BLaER1 (cell line): ENCODE results near the gene COX6B1.
"Not testable (repeated sequence)": the region's sequence is repeated elsewhere in the genome, so short reads cannot be mapped to it uniquely, and the experiment has no call there.

Source experiments
- H3K27ac ChIP-seq: shearing (Covaris generic); formaldehyde crosslinking; 2 replicates; pipeline ENCODE4 v1.8.1; 2022
- H3K27me3 ChIP-seq: shearing (Covaris generic); formaldehyde crosslinking; 2 replicates; pipeline ENCODE4 v1.8.1; 2022
- H3K36me3 ChIP-seq: shearing (Covaris generic); formaldehyde crosslinking; 2 replicates; pipeline ENCODE4 v1.8.1; 2022
- H3K4me1 ChIP-seq: shearing (Covaris generic); formaldehyde crosslinking; 2 replicates; pipeline ENCODE4 v1.8.1; 2022
- H3K4me2 ChIP-seq: shearing (Covaris generic); formaldehyde crosslinking; 2 replicates; pipeline ENCODE4 v1.8.1; 2022
- H3K4me3 ChIP-seq: shearing (Covaris generic); formaldehyde crosslinking; 2 replicates; pipeline ENCODE4 v1.8.1; 2022
- H3K9ac ChIP-seq: shearing (Covaris generic); formaldehyde crosslinking; 2 replicates; pipeline ENCODE4 v1.8.1; 2022
- H3K9me3 ChIP-seq: shearing (Covaris generic); formaldehyde crosslinking; 2 replicates; pipeline ENCODE4 v1.8.1; 2022
- H4K20me1 ChIP-seq: shearing (Covaris generic); formaldehyde crosslinking; 2 replicates; pipeline ENCODE4 v1.8.1; 2022
- Cebpa-rat ChIP-seq: shearing (Covaris generic); IDR thresholded peaks from 2 replicates; pipeline ENCODE4 v1.8.1; 2022

COX6B1 gene

GRCh38 chr19:35648017-35648961, at the start of gene COX6B1:
COX6B1 (plus strand) TSS chr19:35648323; CDS start chr19:35651244, 2,921 bp downstream.
- Histone ChIP-seq H3K4me1 (peaks cover 57% of the 10 kb centered on the region), H4K20me1 (peaks cover 29% of the 10 kb centered on the region), H3K36me3 (peaks cover 31% of the 10 kb centered on the region), H3K4me2 (peak within 1 kb of the TSS; percentile 96), H3K9ac (peak within 1 kb of the TSS; percentile 91), H3K4me3 (peak within 1 kb of the TSS; percentile 87), H3K27ac (peak within 1 kb of the TSS; percentile 82), H3K9me3 (no peaks in the 10 kb centered on the region), H3K27me3 (no peaks in the 10 kb centered on the region)
- no peak for TF ChIP-seq Cebpa-rat

- Histone ChIP-seq H3K27me3 (no peaks in the 10 kb centered on the region), H3K9me3 (peaks cover 12% of the 10 kb centered on the region), H3K4me3 (no peak overlapping the region), H3K27ac (no peak overlapping the region), H3K4me2 (no peak overlapping the region), H3K9ac (no peak overlapping the region), H3K36me3 (no peaks in the 10 kb centered on the region), H3K4me1 (no peaks in the 10 kb centered on the region), H4K20me1 (no peaks in the 10 kb centered on the region)
- TF ChIP-seq Cebpa-rat: no peak
Measured at GRCh38 chr19:35601971-35602370, 46.2 kb upstream of the COX6B1 start.

GRCh38 chr19:35604436-35604835, 43.7 kb upstream of the COX6B1 start:
- peaks cover 31% of the 10 kb centered on the region for H3K9me3 ChIP-seq
- not testable (repeated sequence) for H3K4me3 ChIP-seq, H3K4me2 ChIP-seq, H3K36me3 ChIP-seq, H3K9ac ChIP-seq, H3K4me1 ChIP-seq, H3K27ac ChIP-seq, H4K20me1 ChIP-seq, H3K27me3 ChIP-seq

GRCh38 chr19:35607170-35607569, 41.0 kb upstream of the COX6B1 start:
- not testable (repeated sequence) for H4K20me1 ChIP-seq, H3K4me2 ChIP-seq, H3K27ac ChIP-seq, H3K4me3 ChIP-seq, H3K27me3 ChIP-seq, H3K36me3 ChIP-seq, H3K9ac ChIP-seq
- Histone ChIP-seq H3K9me3 (peaks cover 31% of the 10 kb centered on the region), H3K4me1 (peaks cover 11% of the 10 kb centered on the region)

- Histone ChIP-seq H4K20me1 (no peaks in the 10 kb centered on the region), H3K4me1 (peaks cover 14% of the 10 kb centered on the region), H3K4me2 (no peak overlapping the region), H3K27ac (no peak overlapping the region), H3K9me3 (peaks cover 31% of the 10 kb centered on the region), H3K27me3 (no peaks in the 10 kb centered on the region), H3K9ac (no peak overlapping the region), H3K4me3 (no peak overlapping the region), H3K36me3 (no peaks in the 10 kb centered on the region)
- TF ChIP-seq Cebpa-rat: no peak
Measured at GRCh38 chr19:35607661-35608060, 40.5 kb upstream of the COX6B1 start.

- H3K9ac ChIP-seq: no peak overlapping the region
- no peak overlapping the region for H3K4me2 ChIP-seq
- no peak overlapping the region for H3K4me3 ChIP-seq
- peaks cover 31% of the 10 kb centered on the region for H3K9me3 ChIP-seq
- no peak for TF ChIP-seq Cebpa-rat
- H3K36me3 ChIP-seq: no peaks in the 10 kb centered on the region
- no peaks in the 10 kb centered on the region for H4K20me1 ChIP-seq
- no peaks in the 10 kb centered on the region for H3K27me3 ChIP-seq
- H3K27ac ChIP-seq: no peak overlapping the region
- peaks cover 17% of the 10 kb centered on the region for H3K4me1 ChIP-seq
Measured at GRCh38 chr19:35608251-35608650, 39.9 kb upstream of the COX6B1 start.

- Histone ChIP-seq H3K4me3 (no peak overlapping the region), H3K4me2 (no peak overlapping the region), H3K9me3 (peaks cover 31% of the 10 kb centered on the region), H4K20me1 (no peaks in the 10 kb centered on the region), H3K36me3 (peaks cover 12% of the 10 kb centered on the region), H3K4me1 (peaks cover 23% of the 10 kb centered on the region), H3K27me3 (no peaks in the 10 kb centered on the region), H3K9ac (no peak overlapping the region), H3K27ac (no peak overlapping the region)
- TF ChIP-seq Cebpa-rat: no peak
Measured at GRCh38 chr19:35609851-35610353, 38.2 kb upstream of the COX6B1 start.

- no peaks in the 10 kb centered on the region for H4K20me1 ChIP-seq
- no peak for TF ChIP-seq Cebpa-rat
- peaks cover 23% of the 10 kb centered on the region for H3K4me1 ChIP-seq
- H3K9ac ChIP-seq: peak overlapping the region; percentile 82
- H3K4me3 ChIP-seq: peak overlapping the region; percentile 74
- no peaks in the 10 kb centered on the region for H3K27me3 ChIP-seq
- H3K9me3 ChIP-seq: peaks cover 17% of the 10 kb centered on the region
- peak overlapping the region; percentile 81 for H3K4me2 ChIP-seq
- H3K36me3 ChIP-seq: peaks cover 35% of the 10 kb centered on the region
- H3K27ac ChIP-seq: peak overlapping the region; percentile 49; the same call in 1 of the 2 replicates
Measured at GRCh38 chr19:35612224-35612558, 35.9 kb upstream of the COX6B1 start.

GRCh38 chr19:35612559-35613321, 35.4 kb upstream of the COX6B1 start, which contains the start of gene HAUS5:
HAUS5 (plus strand) TSS chr19:35612735; CDS start chr19:35612795, 60 bp downstream.
- Histone ChIP-seq H3K27ac (peak within 1 kb of the TSS; percentile 79), H3K4me3 (peak within 1 kb of the TSS; percentile 74), H3K36me3 (peaks cover 41% of the 10 kb centered on the region), H4K20me1 (no peaks in the 10 kb centered on the region), H3K4me1 (peaks cover 23% of the 10 kb centered on the region), H3K9me3 (peaks cover 11% of the 10 kb centered on the region), H3K9ac (peak within 1 kb of the TSS; percentile 82), H3K4me2 (peak within 1 kb of the TSS; percentile 81), H3K27me3 (no peaks in the 10 kb centered on the region)
- TF ChIP-seq Cebpa-rat: no peak
